22Rv1 (cell line): ENCODE measurements around the gene MRM1.

ENCODE experiments used
- ZFX ChIP-seq: fragments of 450-650 bp; IDR thresholded peaks from 2 replicates; pipeline ENCODE4 v1.6.1; 2017; ENCODE audit warnings: antibody characterized with exemption, borderline replicate concordance
- TF ChIP-seq, protein P1 (sequence below): fragments of 450-650 bp; IDR thresholded peaks from 2 replicates; pipeline ENCODE4 v1.5.1; 2017; ENCODE audit warnings: mild to moderate bottlenecking

DNA sequence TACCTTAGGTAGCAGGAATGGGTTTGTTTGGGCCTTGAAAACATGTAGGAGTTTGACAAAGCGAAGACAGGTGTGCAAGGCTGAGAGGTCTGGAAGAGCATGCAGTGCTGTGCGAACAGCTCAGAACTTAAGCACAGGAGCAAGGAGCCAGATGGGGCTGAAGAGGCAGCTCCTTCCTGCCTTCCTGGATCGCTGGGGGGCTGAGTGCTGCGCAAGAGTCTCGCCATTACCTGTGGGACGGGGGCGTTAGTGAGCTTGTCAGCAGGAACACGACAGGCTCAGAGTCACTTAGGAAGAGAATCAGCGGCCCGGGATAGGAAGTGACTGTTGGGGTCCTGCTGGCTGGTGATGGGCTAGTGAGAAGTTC, 464 bp upstream of the MRM1 start:
- TF ChIP-seq, protein P1, sequence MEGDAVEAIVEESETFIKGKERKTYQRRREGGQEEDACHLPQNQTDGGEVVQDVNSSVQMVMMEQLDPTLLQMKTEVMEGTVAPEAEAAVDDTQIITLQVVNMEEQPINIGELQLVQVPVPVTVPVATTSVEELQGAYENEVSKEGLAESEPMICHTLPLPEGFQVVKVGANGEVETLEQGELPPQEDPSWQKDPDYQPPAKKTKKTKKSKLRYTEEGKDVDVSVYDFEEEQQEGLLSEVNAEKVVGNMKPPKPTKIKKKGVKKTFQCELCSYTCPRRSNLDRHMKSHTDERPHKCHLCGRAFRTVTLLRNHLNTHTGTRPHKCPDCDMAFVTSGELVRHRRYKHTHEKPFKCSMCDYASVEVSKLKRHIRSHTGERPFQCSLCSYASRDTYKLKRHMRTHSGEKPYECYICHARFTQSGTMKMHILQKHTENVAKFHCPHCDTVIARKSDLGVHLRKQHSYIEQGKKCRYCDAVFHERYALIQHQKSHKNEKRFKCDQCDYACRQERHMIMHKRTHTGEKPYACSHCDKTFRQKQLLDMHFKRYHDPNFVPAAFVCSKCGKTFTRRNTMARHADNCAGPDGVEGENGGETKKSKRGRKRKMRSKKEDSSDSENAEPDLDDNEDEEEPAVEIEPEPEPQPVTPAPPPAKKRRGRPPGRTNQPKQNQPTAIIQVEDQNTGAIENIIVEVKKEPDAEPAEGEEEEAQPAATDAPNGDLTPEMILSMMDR = no peak
- TF ChIP-seq ZFX = no peak
